GM18861 (cell line): ENCODE results near the gene GFAP.

ENCODE experiments used
- ATAC-seq: cut with Tn5 transposase; IDR thresholded peaks from one replicate; pipeline ENCODE4 v1.9.1; 2021; ENCODE audit not compliant: unreplicated experiment

The GFAP gene

DNA sequence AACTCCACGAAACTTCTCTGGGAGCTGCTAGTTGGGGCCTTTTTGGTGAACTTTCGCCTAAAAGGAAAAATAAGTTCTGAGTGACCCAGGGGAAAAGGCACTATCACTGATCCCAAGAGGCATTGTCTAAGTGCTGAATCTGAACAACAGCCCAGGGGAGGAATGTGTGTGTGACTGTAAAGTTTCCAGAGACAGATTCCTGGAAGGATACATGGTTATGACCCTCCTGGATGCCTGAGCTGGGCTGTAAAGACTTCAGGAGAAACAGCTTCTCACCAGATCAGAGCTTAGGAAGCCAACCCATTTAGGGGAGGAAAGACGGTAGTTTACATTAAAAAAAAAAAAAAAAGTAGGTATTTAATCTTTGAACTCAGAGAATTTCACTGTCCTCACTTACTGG is 47.5 kb downstream of the GFAP start:
- no peak for ATAC-seq

DNA sequence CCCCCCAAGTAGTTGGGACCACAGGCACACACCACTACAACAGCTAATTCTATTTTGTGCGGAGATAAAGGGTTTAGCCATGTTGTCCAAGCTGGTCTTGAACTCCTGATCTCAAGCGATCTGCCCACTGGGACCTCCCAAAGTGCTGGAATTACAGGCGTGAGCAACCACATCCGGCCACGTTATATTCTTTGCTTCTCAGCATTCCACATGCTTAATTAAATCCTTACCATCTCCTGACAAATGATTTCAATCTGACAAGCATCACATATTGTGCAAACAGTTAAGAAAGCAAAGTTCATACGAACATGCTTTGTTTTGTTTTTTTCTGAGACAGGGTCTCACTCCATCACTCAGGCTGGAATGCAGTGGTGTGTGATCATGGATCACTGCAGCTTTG is 49.4 kb downstream of the GFAP start:
- no peak for ATAC-seq

GRCh38 chr17:44865231-44865660 is 50.1 kb downstream of the GFAP start:
- ATAC-seq = no peak

- no peak for ATAC-seq
Observed at GRCh38 chr17:44864831-44865230, 50.5 kb downstream of the GFAP start.

DNA sequence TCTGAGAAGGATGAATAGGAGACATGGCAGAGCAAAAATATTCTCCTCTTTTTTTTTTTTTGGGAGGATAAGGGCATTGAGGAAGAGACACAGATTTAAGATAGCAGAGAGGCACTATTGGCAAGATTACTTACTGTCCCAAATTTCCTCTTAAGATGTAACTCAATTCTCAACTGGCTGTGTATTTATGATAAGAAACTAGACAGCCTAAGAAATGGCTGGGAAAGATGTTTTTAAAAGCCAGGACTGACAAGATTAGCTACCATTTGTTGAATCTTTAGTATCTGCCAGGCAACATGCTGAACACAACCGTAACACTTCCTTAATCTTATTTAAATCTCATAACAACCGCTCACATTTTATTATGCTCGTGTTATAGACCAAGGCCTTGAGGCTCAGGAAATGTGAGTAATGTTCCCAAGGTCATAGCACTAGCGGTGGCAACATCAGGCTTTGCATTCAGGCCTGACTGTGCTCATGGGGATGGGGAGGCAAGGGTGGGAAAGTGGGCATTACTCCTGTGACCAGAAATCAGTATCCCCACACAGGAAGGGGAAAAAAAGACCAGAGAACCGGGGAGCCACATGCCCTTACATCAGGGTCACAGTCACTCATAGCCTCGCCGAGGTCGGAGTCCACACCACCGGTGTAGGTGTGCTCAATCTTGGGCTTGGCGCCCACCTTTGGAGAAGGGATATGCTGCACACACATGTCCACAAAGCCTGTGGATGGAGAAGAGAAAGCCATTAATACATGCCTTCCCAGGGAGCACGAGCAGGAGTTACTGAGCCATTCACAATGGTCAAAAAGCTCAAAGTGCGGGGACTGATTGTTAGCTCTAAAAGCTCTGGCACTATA is 52.0 kb downstream of the GFAP start:
- ATAC-seq = no peak

DNA sequence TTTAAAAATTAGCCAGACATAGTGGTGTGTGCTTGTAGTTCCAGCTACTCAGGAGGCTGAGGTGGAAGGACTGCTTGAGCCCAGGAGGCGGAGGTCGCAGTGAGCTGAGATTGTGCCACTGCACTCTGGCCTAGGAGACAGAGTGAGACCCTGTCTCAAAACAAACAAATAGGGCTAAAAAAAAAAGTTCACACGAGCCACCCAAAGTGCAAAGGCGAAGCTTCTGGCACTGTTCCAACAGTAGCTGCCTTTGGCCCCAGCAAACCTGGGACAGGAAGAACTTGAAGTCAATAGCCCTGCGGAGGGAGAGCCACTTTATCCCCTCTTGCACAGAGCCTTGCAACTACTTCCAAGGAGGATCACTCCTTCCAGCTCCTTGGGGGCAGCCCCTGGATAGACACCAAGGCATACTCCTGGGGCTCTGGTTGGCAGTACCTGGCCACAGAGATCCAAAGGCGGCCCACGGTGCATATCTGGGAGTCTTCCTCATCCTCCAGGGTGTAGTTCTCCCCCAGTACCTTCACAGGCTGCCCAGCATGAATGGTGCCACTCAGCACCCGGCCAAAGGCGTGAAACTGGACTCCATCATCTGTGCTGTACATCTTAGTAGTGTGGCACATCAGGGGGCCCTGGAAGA is 52.9 kb downstream of the GFAP start:
- no peak for ATAC-seq

DNA sequence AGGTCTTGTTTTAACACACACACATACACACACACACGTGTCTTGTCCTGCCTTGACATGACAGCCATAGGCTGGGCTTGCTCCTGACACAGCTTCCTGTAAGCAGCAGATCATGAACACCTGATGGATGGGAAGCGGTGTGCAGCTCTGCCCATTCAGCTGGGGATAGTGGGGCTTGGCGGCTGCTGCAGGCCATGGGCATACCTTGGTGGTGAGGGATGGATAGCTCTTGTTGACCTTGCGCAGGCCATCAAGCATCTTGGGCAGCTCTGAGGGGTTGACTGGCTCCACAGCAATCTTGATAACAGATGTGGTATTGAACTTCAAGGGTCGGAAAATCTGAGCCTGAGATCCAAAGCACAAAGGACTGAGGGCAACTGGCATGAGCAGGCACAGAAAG is 55.6 kb downstream of the GFAP start:
- ATAC-seq = no peak

DNA sequence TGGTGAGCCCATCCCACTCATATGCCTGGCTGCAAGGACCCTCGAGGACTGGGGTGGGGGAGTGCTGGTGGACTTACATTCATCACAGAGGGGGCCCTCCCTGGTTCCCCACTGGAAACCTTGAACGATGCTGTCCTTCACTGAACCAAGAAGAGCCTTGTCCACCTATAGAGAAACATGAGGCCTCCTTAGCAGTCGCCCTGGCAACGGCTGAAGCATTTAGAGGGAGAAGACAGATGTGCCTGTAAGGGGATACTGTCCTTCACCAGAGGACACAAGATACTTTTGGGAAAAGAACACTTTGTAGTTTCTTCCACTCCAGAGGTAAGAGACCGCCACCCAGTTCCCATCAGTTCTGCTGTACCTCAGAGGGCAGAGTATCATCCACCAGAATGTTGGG is 61.1 kb downstream of the GFAP start:
- ATAC-seq = no peak
